OCI-LY3 (cell line): ENCODE results near the gene MRPL4.

Source experiments
- H2AFZ ChIP-seq: fragments of 200-600, 300-600 bp; shearing (Covaris generic); 2 replicates; pipeline ENCODE4 v1.6.0; 2014; ENCODE audit warnings: antibody characterized with exemption, low read depth, low read length
- H3K27ac ChIP-seq: fragments of 200-600, 300-600 bp; sonication (generic); 2 replicates; pipeline ENCODE4 v1.5.1; 2014; ENCODE audit warnings: mild to moderate bottlenecking, low read length, moderate library complexity, mixed read lengths
- H3K27me3 ChIP-seq: fragments of 200-600, 300-600 bp; sonication (generic); 2 replicates; pipeline ENCODE4 v1.6.1; 2014; ENCODE audit warnings: low read depth, low read length, mixed read lengths
- H3K36me3 ChIP-seq: fragments of 200-600, 300-600 bp; sonication (generic); replicated peaks from 2 replicates; pipeline ENCODE3; 2014; ENCODE audit warnings: low read depth, low read length, mixed read lengths
- H3K4me1 ChIP-seq: fragments of 300-600, 200-600 bp; sonication (generic); 2 replicates; pipeline ENCODE4 v1.6.1; 2014; ENCODE audit warnings: low read length, mixed read lengths
- H3K4me2 ChIP-seq: fragments of 200-600, 300-600 bp; sonication (generic); 2 replicates; pipeline ENCODE4 v1.6.1; 2014; ENCODE audit warnings: low read length, mixed read lengths
- H3K4me3 ChIP-seq: fragments of 300-600, 200-600 bp; sonication (generic); 2 replicates; pipeline ENCODE4 v1.5.1; 2014; ENCODE audit warnings: antibody characterized with exemption, mild to moderate bottlenecking, low read length, moderate library complexity
- H3K79me2 ChIP-seq: fragments of 300-600, 200-600 bp; shearing (Covaris generic); 2 replicates; pipeline ENCODE4 v1.6.1; 2014; ENCODE audit warnings: mild to moderate bottlenecking, low read length, mixed read lengths
- H3K9ac ChIP-seq: fragments of 300-600, 200-600 bp; shearing (Covaris generic); 2 replicates; pipeline ENCODE4 v1.6.0; 2014; ENCODE audit warnings: mild to moderate bottlenecking, low read length, moderate library complexity
- H3K9me3 ChIP-seq: fragments of 200-600, 300-600 bp; shearing (Covaris generic); 2 replicates; pipeline ENCODE4 v1.6.1; 2014; ENCODE audit warnings: low read length, mixed read lengths; ENCODE audit not compliant: insufficient read depth
- H4K20me1 ChIP-seq: fragments of 200-600, 300-600 bp; sonication (generic); 2 replicates; pipeline ENCODE4 v1.6.1; 2016; ENCODE audit warnings: low read length, mixed read lengths; ENCODE audit not compliant: insufficient read depth
- EZH2phosphoT487 ChIP-seq: fragments of 200-600 bp; shearing (Covaris generic); IDR thresholded peaks from 2 replicates; pipeline ENCODE4 v1.6.1; 2018; ENCODE audit warnings: antibody characterized with exemption, mixed run types, low read depth
- TF ChIP-seq, protein P1 (sequence below): fragments of 200-600, 300-600 bp; sonication (generic); IDR thresholded peaks from 2 replicates; pipeline ENCODE4 v1.5.1; 2014; ENCODE audit warnings: antibody characterized with exemption, low read length, low read depth

Gene MRPL4

GRCh38 chr19:10214784-10215183, 37.2 kb upstream of the MRPL4 start:
- H3K9me3 ChIP-seq = no peaks in the 10 kb centered on the region
- H3K4me3 ChIP-seq = no peak overlapping the region
- no peaks in the 10 kb centered on the region for H3K79me2 ChIP-seq
- peaks cover 9% of the 10 kb centered on the region for H3K4me1 ChIP-seq
- no peak overlapping the region for H3K9ac ChIP-seq
- H3K36me3 ChIP-seq = no peaks in the 10 kb centered on the region
- H3K4me2 ChIP-seq = no peak overlapping the region
- H2AFZ ChIP-seq = no peak overlapping the region
- TF ChIP-seq, protein P1, sequence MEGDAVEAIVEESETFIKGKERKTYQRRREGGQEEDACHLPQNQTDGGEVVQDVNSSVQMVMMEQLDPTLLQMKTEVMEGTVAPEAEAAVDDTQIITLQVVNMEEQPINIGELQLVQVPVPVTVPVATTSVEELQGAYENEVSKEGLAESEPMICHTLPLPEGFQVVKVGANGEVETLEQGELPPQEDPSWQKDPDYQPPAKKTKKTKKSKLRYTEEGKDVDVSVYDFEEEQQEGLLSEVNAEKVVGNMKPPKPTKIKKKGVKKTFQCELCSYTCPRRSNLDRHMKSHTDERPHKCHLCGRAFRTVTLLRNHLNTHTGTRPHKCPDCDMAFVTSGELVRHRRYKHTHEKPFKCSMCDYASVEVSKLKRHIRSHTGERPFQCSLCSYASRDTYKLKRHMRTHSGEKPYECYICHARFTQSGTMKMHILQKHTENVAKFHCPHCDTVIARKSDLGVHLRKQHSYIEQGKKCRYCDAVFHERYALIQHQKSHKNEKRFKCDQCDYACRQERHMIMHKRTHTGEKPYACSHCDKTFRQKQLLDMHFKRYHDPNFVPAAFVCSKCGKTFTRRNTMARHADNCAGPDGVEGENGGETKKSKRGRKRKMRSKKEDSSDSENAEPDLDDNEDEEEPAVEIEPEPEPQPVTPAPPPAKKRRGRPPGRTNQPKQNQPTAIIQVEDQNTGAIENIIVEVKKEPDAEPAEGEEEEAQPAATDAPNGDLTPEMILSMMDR = no peak
- TF ChIP-seq EZH2phosphoT487 = no peak
- no peak overlapping the region for H3K27ac ChIP-seq
- H3K27me3 ChIP-seq = no peaks in the 10 kb centered on the region
- no peaks in the 10 kb centered on the region for H4K20me1 ChIP-seq

DNA sequence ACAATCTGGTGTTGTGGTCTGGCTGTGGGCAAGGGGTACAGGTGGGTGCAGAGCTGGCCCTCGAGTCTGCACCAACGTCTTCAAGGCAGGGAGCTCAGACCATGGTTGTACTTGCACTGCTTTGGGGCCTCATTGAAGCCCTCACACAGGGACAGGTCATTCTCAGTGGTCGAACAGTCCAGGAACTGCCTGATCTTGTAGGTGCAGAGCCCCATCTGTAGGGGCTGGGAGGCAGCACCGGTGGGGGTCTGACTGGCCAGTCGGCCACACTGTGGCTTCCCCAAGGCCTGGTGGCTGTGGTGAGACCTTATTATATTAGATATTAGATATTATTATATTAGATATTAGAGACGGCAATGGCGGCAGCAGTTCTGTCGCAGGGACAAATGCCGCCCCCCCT, 34.9 kb upstream of the MRPL4 start:
- no peak overlapping the region for H3K4me3 ChIP-seq
- no peak overlapping the region for H2AFZ ChIP-seq
- no peak overlapping the region for H3K4me2 ChIP-seq
- peaks cover 5% of the 10 kb centered on the region for H3K36me3 ChIP-seq
- H3K79me2 ChIP-seq = no peaks in the 10 kb centered on the region
- TF ChIP-seq, protein P1 = no peak
- TF ChIP-seq EZH2phosphoT487 = no peak
- no peaks in the 10 kb centered on the region for H3K27me3 ChIP-seq
- H3K27ac ChIP-seq = no peak overlapping the region
- no peaks in the 10 kb centered on the region for H4K20me1 ChIP-seq
- H3K4me1 ChIP-seq = peaks cover 17% of the 10 kb centered on the region
- no peaks in the 10 kb centered on the region for H3K9me3 ChIP-seq
- H3K9ac ChIP-seq = no peak overlapping the region

DNA sequence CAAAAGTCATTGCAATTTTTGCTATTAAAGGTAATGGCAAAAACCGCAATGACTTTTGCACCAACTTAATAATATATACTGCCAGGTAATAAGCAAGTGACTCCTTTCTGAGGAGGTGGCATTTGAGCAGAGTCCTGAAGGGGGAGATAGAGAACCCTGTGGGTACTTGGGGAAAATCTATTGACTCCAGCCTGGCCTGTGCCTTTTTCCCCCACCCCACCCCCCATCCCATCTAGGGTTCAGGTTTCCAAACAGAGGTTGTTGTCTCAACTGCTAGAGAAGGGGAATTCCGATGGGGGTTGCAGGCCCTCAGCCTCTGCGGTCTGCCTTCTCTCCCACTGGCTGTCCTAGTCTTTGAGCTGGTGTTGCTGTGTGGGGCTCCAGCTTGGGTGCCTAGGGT, 32.3 kb upstream of the MRPL4 start:
- Histone ChIP-seq H3K27me3 (no peaks in the 10 kb centered on the region), H3K9ac (no peak overlapping the region), H3K9me3 (no peaks in the 10 kb centered on the region), H3K4me1 (peaks cover 17% of the 10 kb centered on the region), H3K36me3 (peaks cover 14% of the 10 kb centered on the region), H3K4me2 (peak overlapping the region; percentile 58), H4K20me1 (peaks cover 8% of the 10 kb centered on the region; the same call in 1 of the 2 replicates), H3K4me3 (no peak overlapping the region), H2AFZ (no peak overlapping the region), H3K79me2 (peaks cover 4% of the 10 kb centered on the region; the same call in 1 of the 2 replicates), H3K27ac (no peak overlapping the region)
- no peak for TF ChIP-seq EZH2phosphoT487
- TF ChIP-seq, protein P1 = peak; percentile 61

- Histone ChIP-seq H3K9ac (no peak overlapping the region), H3K4me2 (no peak overlapping the region), H3K36me3 (peaks cover 14% of the 10 kb centered on the region), H3K27ac (no peak overlapping the region), H4K20me1 (peaks cover 10% of the 10 kb centered on the region), H3K9me3 (no peaks in the 10 kb centered on the region), H2AFZ (no peak overlapping the region), H3K4me3 (no peak overlapping the region), H3K4me1 (peaks cover 17% of the 10 kb centered on the region), H3K79me2 (peaks cover 4% of the 10 kb centered on the region; the same call in 1 of the 2 replicates), H3K27me3 (no peaks in the 10 kb centered on the region)
- TF ChIP-seq EZH2phosphoT487 = no peak
- TF ChIP-seq, protein P1 = no peak
These were observed 31.3 kb upstream of the MRPL4 start for GRCh38 chr19:10220695-10221094.
